Measurements from ENCODE around the gene ZC3H15. TPM values are rescaled to one million over a fixed set of nuclear protein-coding genes. Genes with fewer than 3 reads are reported as not detected.

Gene ZC3H15
- total RNA-seq, 1 donor from 2014 or later = 17.5 TPM

DNA sequence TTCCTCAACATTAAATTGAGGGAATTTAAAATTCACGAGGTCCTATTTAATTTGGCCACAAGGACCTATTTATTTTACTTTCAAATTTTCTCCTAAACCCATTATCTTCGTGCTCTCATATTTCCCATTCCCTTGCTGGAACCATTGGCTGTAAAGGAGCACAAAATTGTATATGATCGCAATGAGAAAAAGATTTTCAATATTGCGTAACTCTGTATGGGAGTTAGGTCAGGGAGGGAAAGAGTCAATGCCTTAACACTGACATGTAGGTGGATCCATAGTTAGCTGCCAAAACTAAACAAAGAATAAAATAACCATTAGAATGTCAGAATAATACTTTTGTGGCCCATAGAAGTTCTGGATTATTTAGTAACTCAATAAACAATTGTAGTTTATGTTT is 40.6 kb upstream of the ZC3H15 start:
- Histone ChIP-seq H3K27ac (no peak overlapping the region), H3K4me3 (no peak overlapping the region), H3K27me3 (no peaks in the 10 kb centered on the region), H3K36me3 (no peaks in the 10 kb centered on the region), H3K4me1 (no peaks in the 10 kb centered on the region), H3K9me3 (no peaks in the 10 kb centered on the region)
- TF ChIP-seq, protein P1, sequence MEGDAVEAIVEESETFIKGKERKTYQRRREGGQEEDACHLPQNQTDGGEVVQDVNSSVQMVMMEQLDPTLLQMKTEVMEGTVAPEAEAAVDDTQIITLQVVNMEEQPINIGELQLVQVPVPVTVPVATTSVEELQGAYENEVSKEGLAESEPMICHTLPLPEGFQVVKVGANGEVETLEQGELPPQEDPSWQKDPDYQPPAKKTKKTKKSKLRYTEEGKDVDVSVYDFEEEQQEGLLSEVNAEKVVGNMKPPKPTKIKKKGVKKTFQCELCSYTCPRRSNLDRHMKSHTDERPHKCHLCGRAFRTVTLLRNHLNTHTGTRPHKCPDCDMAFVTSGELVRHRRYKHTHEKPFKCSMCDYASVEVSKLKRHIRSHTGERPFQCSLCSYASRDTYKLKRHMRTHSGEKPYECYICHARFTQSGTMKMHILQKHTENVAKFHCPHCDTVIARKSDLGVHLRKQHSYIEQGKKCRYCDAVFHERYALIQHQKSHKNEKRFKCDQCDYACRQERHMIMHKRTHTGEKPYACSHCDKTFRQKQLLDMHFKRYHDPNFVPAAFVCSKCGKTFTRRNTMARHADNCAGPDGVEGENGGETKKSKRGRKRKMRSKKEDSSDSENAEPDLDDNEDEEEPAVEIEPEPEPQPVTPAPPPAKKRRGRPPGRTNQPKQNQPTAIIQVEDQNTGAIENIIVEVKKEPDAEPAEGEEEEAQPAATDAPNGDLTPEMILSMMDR (IDR thresholded peaks at IDR 0.05) = no peak
- no peak for DNase-seq (ENCODE audit: low spot score in 2 of 2)
- intact Hi-C loops (cut with DNase I) = no loop called here

DNA sequence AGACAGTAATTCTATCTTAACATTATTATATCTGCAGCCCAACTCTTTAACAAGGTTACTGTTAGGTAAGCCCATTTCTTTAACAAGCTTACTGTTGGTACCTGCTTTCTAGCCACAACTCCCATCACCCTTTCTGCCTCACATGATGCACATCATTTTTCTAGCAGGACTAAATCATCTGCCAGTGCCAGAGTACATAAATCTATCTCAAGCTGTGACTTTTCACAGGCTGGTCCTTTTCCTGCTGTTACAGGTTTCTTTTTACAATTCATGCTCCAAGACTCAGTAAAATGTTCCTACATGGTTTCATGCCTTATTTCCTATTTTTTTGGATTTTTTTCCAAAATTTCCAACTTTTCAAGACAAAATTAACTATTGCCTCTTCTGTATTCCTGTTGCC is 30.4 kb upstream of the ZC3H15 start:
- intact Hi-C loops (cut with DNase I) = no loop called here
- H3K27me3 ChIP-seq = no peaks in the 10 kb centered on the region
- no peak overlapping the region for H3K27ac ChIP-seq
- H3K36me3 ChIP-seq = peaks cover 0 to 4% of the 10 kb centered on the region in 2 donors
- H3K4me3 ChIP-seq = no peak overlapping the region
- no peaks in the 10 kb centered on the region for H3K9me3 ChIP-seq
- H3K4me1 ChIP-seq = no peaks in the 10 kb centered on the region
- no peak for DNase-seq (ENCODE audit: low spot score in 2 of 2)
- TF ChIP-seq, protein P1 (IDR thresholded peaks at IDR 0.05) = no peak

DNA sequence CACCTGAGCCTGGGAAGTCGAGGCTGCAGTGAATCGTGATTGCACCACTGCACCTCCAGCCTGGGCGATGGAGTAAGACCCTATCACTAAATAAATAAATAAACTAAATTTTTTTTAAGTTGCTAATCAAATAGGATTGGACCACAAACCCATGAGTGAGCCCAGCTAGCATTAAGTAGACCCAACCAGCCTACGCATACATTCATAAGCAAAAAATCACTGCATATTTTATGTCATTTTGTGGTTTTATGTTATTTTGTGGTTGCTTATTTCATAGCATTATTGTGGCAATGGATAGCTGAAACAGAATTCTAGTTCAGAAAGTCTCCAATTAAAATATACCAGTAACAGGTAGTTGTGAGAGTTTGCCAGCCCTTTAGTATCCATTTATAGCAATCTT is 29.1 kb upstream of the ZC3H15 start:
- H3K27ac ChIP-seq = no peak overlapping the region
- H3K9me3 ChIP-seq = no peaks in the 10 kb centered on the region
- intact Hi-C loops (cut with DNase I) = no loop called here
- DNase-seq (ENCODE audit: low spot score in 2 of 2) = no peak
- TF ChIP-seq, protein P1 (IDR thresholded peaks at IDR 0.05) = no peak
- no peaks in the 10 kb centered on the region for H3K4me1 ChIP-seq
- H3K36me3 ChIP-seq = peaks cover 0 to 4% of the 10 kb centered on the region in 2 donors
- no peak overlapping the region for H3K4me3 ChIP-seq
- H3K27me3 ChIP-seq = no peaks in the 10 kb centered on the region

DNA sequence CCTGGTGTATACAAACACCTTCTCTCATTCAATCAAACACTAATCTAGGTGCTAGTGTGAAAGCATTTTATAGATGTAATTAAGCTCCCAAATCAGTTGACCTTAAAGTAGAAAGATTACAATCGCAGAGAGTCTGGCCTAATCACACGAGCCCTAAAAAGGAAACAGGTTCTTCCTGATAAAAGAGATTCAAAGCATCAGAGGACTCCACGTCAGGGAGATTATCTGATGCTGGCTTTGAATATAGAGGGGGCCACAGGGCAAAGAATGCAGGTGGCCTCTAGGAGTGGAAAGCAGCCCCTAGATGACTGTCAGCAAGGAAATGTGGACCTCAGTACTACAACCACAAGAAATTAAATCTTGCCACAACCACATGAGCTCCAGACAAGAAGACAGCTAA is 28.2 kb upstream of the ZC3H15 start:
- H3K27me3 ChIP-seq = no peaks in the 10 kb centered on the region
- no peak overlapping the region for H3K4me3 ChIP-seq
- intact Hi-C loops (cut with DNase I) = no loop called here
- no peak overlapping the region for H3K27ac ChIP-seq
- no peak for DNase-seq (ENCODE audit: low spot score in 2 of 2)
- H3K36me3 ChIP-seq = peaks cover 0 to 4% of the 10 kb centered on the region in 2 donors
- no peaks in the 10 kb centered on the region for H3K4me1 ChIP-seq
- H3K9me3 ChIP-seq = no peaks in the 10 kb centered on the region
- TF ChIP-seq, protein P1 (IDR thresholded peaks at IDR 0.05) = no peak

GRCh38 chr2:186459009-186459408 is 27.1 kb upstream of the ZC3H15 start:
- Histone ChIP-seq H3K4me3 (no peak overlapping the region), H3K36me3 (peaks cover 0 to 4% of the 10 kb centered on the region in 2 donors), H3K9me3 (no peaks in the 10 kb centered on the region), H3K4me1 (no peaks in the 10 kb centered on the region), H3K27ac (no peak overlapping the region), H3K27me3 (no peaks in the 10 kb centered on the region)
- intact Hi-C loops (cut with DNase I) = no loop called here
- DNase-seq (ENCODE audit: low spot score in 2 of 2) = no peak
- TF ChIP-seq, protein P1 (IDR thresholded peaks at IDR 0.05) = peak in 1 of 3 experiments; percentile 18

GRCh38 chr2:186460465-186460864 is 25.6 kb upstream of the ZC3H15 start:
- no peak overlapping the region for H3K27ac ChIP-seq
- TF ChIP-seq, protein P1 (IDR thresholded peaks at IDR 0.05) = peak in 1 of 3 experiments; percentile 18
- H3K4me3 ChIP-seq = no peak overlapping the region
- no peaks in the 10 kb centered on the region for H3K4me1 ChIP-seq
- peaks cover 0 to 4% of the 10 kb centered on the region in 2 donors for H3K36me3 ChIP-seq
- intact Hi-C loops (cut with DNase I) = no loop called here
- no peak for DNase-seq (ENCODE audit: low spot score in 2 of 2)
- H3K27me3 ChIP-seq = no peaks in the 10 kb centered on the region
- H3K9me3 ChIP-seq = no peaks in the 10 kb centered on the region
